ENCODE measurements around the gene DENND1A. TPM values are rescaled to one million over a fixed set of nuclear protein-coding genes. Genes with fewer than 3 reads are reported as not detected.

Gene DENND1A
- total RNA-seq, 1 experiment from 2014 or later: 42.5 TPM

DNA sequence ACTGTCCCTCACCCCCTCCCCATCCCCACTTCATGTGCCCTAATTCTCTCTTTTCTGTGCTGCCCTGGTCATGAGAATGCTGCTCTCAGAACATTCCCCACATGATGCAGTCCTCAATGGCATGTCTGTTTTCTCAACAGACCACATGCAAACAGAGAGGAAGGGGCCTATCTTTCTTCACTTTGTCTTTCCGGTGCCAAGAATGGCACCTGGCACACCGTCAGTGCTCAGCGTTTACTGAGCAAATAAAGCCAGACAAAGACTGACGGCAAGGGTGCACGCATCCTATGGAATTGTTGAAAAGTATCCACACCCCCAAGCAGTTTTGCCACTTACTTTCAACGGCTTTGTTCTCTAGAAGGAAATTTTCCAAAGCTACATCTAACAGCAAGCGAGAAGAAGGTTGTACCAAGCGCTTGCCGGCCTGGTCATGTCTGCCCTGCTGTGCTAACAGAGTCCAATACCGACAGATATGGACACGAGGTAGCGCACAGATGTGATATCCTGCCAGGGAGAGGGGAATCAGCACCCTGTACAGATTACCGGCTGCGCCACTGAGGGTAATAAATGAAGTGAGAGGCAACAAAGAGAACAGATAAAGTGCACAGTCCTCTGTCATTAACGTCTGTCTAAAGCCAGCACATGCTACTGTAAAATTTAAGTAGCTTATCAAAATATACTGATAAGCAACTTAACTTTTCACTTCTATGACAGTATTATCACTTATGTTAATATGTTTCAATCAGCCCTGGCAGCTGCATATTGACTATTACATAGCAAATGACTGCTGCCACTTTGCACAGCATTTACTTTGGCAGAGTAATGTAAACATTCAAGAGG, 251.7 kb downstream of the DENND1A start:
- Mint-ChIP-seq H3K9me3 (ENCODE audit: unreplicated experiment) (peaks cover 13% of the 10 kb centered on the region), H3K36me3 (ENCODE audit: insufficient read depth, unreplicated experiment) (no peaks in the 10 kb centered on the region), H3K4me3 (ENCODE audit: unreplicated experiment) (no peak overlapping the region), H3K27me3 (ENCODE audit: insufficient read depth, unreplicated experiment) (no peaks in the 10 kb centered on the region), H3K27ac (ENCODE audit: low read depth, unreplicated experiment) (no peak overlapping the region), H3K4me1 (ENCODE audit: insufficient read depth, unreplicated experiment) (no peaks in the 10 kb centered on the region)
- CTCF ChIA-PET: no interaction called here
- no TSS peak for BruUV-seq (replicated peaks)
- DNase-seq (ENCODE audit: unreplicated experiment): no peak
- POLR2A ChIA-PET: no interaction called here
- intact Hi-C loops (cut with micrococcal nuclease): no loop called here
- TF ChIP-seq, protein P1, sequence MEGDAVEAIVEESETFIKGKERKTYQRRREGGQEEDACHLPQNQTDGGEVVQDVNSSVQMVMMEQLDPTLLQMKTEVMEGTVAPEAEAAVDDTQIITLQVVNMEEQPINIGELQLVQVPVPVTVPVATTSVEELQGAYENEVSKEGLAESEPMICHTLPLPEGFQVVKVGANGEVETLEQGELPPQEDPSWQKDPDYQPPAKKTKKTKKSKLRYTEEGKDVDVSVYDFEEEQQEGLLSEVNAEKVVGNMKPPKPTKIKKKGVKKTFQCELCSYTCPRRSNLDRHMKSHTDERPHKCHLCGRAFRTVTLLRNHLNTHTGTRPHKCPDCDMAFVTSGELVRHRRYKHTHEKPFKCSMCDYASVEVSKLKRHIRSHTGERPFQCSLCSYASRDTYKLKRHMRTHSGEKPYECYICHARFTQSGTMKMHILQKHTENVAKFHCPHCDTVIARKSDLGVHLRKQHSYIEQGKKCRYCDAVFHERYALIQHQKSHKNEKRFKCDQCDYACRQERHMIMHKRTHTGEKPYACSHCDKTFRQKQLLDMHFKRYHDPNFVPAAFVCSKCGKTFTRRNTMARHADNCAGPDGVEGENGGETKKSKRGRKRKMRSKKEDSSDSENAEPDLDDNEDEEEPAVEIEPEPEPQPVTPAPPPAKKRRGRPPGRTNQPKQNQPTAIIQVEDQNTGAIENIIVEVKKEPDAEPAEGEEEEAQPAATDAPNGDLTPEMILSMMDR (IDR thresholded peaks at IDR 0.05; ENCODE audit: unreplicated experiment): no peak

DNA sequence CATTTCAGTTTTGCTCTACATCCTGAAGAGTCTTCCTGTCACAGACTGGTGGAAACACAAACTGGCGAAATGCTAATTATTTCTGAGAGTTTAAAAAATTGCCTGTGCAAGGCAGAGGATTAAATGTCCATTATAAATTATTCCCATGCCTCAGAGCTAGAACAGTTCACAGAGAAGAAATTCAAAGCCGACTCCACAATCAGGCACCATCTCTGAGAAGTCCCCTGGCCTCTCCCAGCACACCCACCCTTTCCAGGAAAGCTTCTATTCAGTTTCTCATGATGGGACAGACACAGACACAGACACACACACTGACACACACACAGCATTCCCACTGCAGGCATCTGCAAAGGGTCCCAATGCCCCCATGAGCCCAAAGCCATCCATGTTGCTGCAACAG, 253.1 kb downstream of the DENND1A start:
- no peaks in the 10 kb centered on the region for H3K4me1 Mint-ChIP-seq (ENCODE audit: insufficient read depth, unreplicated experiment)
- no TSS peak for BruUV-seq (replicated peaks)
- POLR2A ChIA-PET: no interaction called here
- TF ChIP-seq, protein P1 (IDR thresholded peaks at IDR 0.05; ENCODE audit: unreplicated experiment): no peak
- CTCF ChIA-PET: interaction anchor here (0.6 to 0.7 kb wide), 2 partner anchors 10 to 94 kb away, joined by 3 read pairs; no protein-coding TSS in a partner anchor
- DNase-seq (ENCODE audit: unreplicated experiment): no peak
- no peaks in the 10 kb centered on the region for H3K27me3 Mint-ChIP-seq (ENCODE audit: insufficient read depth, unreplicated experiment)
- no peak overlapping the region for H3K27ac Mint-ChIP-seq (ENCODE audit: low read depth, unreplicated experiment)
- no peak overlapping the region for H3K4me3 Mint-ChIP-seq (ENCODE audit: unreplicated experiment)
- no peaks in the 10 kb centered on the region for H3K36me3 Mint-ChIP-seq (ENCODE audit: insufficient read depth, unreplicated experiment)
- intact Hi-C loops (cut with micrococcal nuclease): no loop called here
- H3K9me3 Mint-ChIP-seq (ENCODE audit: unreplicated experiment): peaks cover 18% of the 10 kb centered on the region

DNA sequence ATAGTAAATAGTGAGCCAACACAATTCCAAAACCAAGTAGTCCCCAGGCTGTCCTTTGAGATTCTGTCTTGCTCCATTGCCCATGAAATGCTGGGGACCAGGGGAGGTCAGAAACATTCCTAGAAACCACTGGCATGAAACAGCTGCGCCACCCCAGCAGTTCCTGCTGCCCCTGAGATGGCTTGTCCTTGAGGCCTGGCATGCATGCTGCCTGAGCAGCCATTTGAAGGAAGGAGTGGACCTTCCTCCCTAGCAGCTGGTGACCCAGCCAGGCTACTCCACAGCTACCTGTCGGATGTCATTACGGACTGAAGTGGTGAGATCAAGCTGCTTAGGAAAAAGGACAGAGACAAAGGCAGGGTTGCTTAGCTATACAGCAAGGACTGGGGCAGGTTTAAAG, 260.6 kb downstream of the DENND1A start:
- Mint-ChIP-seq H3K4me1 (ENCODE audit: insufficient read depth, unreplicated experiment) (no peaks in the 10 kb centered on the region), H3K27me3 (ENCODE audit: insufficient read depth, unreplicated experiment) (no peaks in the 10 kb centered on the region), H3K27ac (ENCODE audit: low read depth, unreplicated experiment) (no peak overlapping the region), H3K36me3 (ENCODE audit: insufficient read depth, unreplicated experiment) (peaks cover 4% of the 10 kb centered on the region), H3K9me3 (ENCODE audit: unreplicated experiment) (peaks cover 23% of the 10 kb centered on the region), H3K4me3 (ENCODE audit: unreplicated experiment) (no peak overlapping the region)
- TF ChIP-seq, protein P1 (IDR thresholded peaks at IDR 0.05; ENCODE audit: unreplicated experiment): no peak
- BruUV-seq (replicated peaks): no TSS peak
- no peak for DNase-seq (ENCODE audit: unreplicated experiment)
- POLR2A ChIA-PET: no interaction called here
- CTCF ChIA-PET: interaction anchor here (0.5 to 0.6 kb wide), 2 partner anchors 369 to 372 kb away, joined by 3 read pairs; no protein-coding TSS in a partner anchor
- intact Hi-C loops (cut with micrococcal nuclease): no loop called here

DNA sequence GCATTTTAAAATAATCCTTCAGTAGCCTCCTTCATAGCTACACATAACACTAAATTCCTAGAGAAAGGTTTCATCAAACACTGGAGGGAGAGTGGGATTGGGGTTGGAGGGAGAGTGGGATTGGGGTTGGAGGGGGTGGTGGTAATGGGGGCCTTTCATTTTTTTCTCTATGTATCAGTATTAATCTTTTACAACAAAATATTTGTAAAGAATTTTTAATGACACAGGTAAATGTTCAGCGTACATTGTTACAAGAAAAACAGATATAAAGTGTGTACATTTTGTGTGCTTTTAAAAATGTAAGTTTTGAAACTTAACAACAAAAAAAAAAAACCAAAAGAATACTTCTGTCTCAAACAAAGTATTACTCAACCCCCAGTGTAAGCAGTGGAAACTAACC, 266.4 kb downstream of the DENND1A start:
- Mint-ChIP-seq H3K4me3 (ENCODE audit: unreplicated experiment) (no peak overlapping the region), H3K27me3 (ENCODE audit: insufficient read depth, unreplicated experiment) (no peaks in the 10 kb centered on the region), H3K36me3 (ENCODE audit: insufficient read depth, unreplicated experiment) (peaks cover 10% of the 10 kb centered on the region), H3K27ac (ENCODE audit: low read depth, unreplicated experiment) (no peak overlapping the region), H3K9me3 (ENCODE audit: unreplicated experiment) (peaks cover 20% of the 10 kb centered on the region), H3K4me1 (ENCODE audit: insufficient read depth, unreplicated experiment) (no peaks in the 10 kb centered on the region)
- TF ChIP-seq, protein P1 (IDR thresholded peaks at IDR 0.05; ENCODE audit: unreplicated experiment): no peak
- intact Hi-C loops (cut with micrococcal nuclease): no loop called here
- CTCF ChIA-PET: no interaction called here
- DNase-seq (ENCODE audit: unreplicated experiment): no peak
- POLR2A ChIA-PET: no interaction called here
- BruUV-seq (replicated peaks): no TSS peak
